ENCODE measurements around the gene SLC22A31. TPM values are rescaled to one million over a fixed set of nuclear protein-coding genes. Genes with fewer than 3 reads are reported as not detected.

The SLC22A31 gene
- total and polyA plus RNA-seq, 9 of the 15 experiments (the other 6 are each of a cell fraction or from before 2014, with no cell fraction given) = 0.29 to 2.2 (median 0.47) TPM; not detected in 3

DNA sequence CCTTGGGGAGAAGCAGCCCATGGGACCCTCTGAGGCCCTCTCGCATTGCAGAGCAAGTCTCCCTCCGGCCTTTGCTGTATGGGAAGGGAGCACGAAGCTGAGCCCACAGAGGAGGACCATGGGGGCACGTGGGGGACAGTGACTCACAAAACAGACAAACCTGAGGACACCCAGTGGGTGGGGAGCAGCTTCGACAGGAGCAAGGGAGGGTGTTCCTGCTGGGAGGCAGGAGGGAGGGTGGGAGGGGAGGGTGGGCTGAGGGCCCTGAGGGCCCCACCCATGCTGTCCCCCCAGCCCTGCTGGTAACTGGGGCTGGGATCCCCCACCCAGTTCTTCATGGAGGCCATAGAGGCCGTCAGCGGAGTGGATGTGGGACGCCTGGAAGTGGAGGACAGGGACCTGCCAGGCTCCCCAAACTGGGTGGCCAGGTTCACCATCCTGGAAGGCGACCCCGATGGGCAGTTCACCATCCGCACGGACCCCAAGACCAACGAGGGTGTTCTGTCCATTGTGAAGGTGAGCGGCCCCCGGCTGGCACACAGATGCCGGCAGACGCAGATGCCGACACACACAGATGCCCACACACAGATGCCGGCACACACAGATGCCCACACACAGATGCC lies 12.5 kb downstream of the SLC22A31 start:
- peak in 1 of 2 experiments; percentile 63 for TF ChIP-seq E2F6 (IDR thresholded peaks at IDR 0.05; ENCODE audit: borderline replicate concordance in 1 of 2, extremely low read depth in 1 of 2, insufficient read depth in 1 of 2, insufficient read length in 1 of 2, low read depth in 1 of 2, low read length in 1 of 2, poor library complexity in 1 of 2, severe bottlenecking in 1 of 2)
- TF ChIP-seq CBX5 (IDR thresholded peaks at IDR 0.05; ENCODE audit: borderline replicate concordance, low read depth) = no peak
- no peak for TF ChIP-seq SIRT6 (IDR thresholded peaks at IDR 0.05; ENCODE audit: low read depth, low read length)
- TF ChIP-seq SAFB (IDR thresholded peaks at IDR 0.05; ENCODE audit: borderline replicate concordance, low read depth, low read length) = peak; percentile 39; the same call in 1 of the 2 replicates
- TF ChIP-seq USF2 (CRISPR knock-in tag; IDR thresholded peaks at IDR 0.05) = peak; percentile 45
- peak; percentile 33; the same call in 1 of the 2 replicates for TF ChIP-seq L3MBTL2 (IDR thresholded peaks at IDR 0.05)
- no peak for TF ChIP-seq ADNP (tag; IDR thresholded peaks at IDR 0.05)
- TF ChIP-seq DDX20 (tag; IDR thresholded peaks at IDR 0.05; ENCODE audit: low read depth) = no peak
- peak; percentile 82 for TF ChIP-seq ZNF263 (CRISPR knock-in tag; IDR thresholded peaks at IDR 0.05; ENCODE audit: borderline replicate concordance)
- TF ChIP-seq ZZZ3 (IDR thresholded peaks at IDR 0.05) = no peak
- TF ChIP-seq USF1 (CRISPR knock-in tag; IDR thresholded peaks at IDR 0.05) = peak; percentile 81
- no peak for TF ChIP-seq KAT8 (IDR thresholded peaks at IDR 0.05; ENCODE audit: low read depth)
- TF ChIP-seq ZBTB7A (IDR thresholded peaks at IDR 0.05; ENCODE audit: borderline replicate concordance, control insufficient read depth, low read depth, low read length) = peak; percentile 52; the same call in 1 of the 2 replicates
- H4K20me1 ChIP-seq (replicated peaks; ENCODE audit: control insufficient read depth, insufficient read depth, low read length) = no peaks in the 10 kb centered on the region; the same call in 1 of the 2 replicates
- H3K4me3 ChIP-seq = no peak overlapping the region
- DNase-seq (ENCODE audit: extremely low read depth in 1 of 4, low spot score in 3 of 4) = peak in 1 of 4 experiments; percentile 32
- ChIA-PET POLR2A (interaction anchor here (0.6 to 0.9 kb wide), 3 partner anchors 10 to 358 kb away, joined by 4 to 6 read pairs (median 5); no protein-coding TSS in a partner anchor), CTCF (ENCODE audit: low intra/inter-chr PET ratio) (no interaction called here)
- H3K9ac ChIP-seq (ENCODE audit: insufficient read depth in 1 of 2, low read depth in 2 of 2, low read length in 2 of 2) = no peak overlapping the region
- no peak overlapping the region for H2AFZ ChIP-seq (ENCODE audit: low read depth, low read length)
- BruUV-seq (replicated peaks) = no TSS peak
- peak overlapping the region; percentile 30; the same call in 1 of the 3 replicates for H3K27ac ChIP-seq (ENCODE audit: extremely low read depth, low read depth, low read length)
- in situ Hi-C loops (cut with MboI) = no loop called here
- ATAC-seq = peak; percentile 17
- H3K27me3 ChIP-seq (ENCODE audit: control insufficient read depth in 2 of 2, insufficient read depth in 2 of 2, low read length in 2 of 2) = peaks cover 0 to 22% of the 10 kb centered on the region in 2 experiments; a peak in 2 of 5 replicates
- intact Hi-C loops (cut with micrococcal nuclease) = no loop called here
- H3K4me2 ChIP-seq (ENCODE audit: insufficient read depth, low read length) = no peak overlapping the region
- no peaks in the 10 kb centered on the region for H3K36me3 ChIP-seq (ENCODE audit: control insufficient read depth, insufficient read depth, low read length)
- no peaks in the 10 kb centered on the region for H3K9me3 ChIP-seq (replicated peaks; ENCODE audit: control insufficient read depth, insufficient read depth, low read depth, low read length)
- H3K79me2 ChIP-seq (ENCODE audit: control insufficient read depth, insufficient read depth, low read length) = no peaks in the 10 kb centered on the region
- no peak for FAIRE-seq
- WGBS (ENCODE audit: insufficient coverage, low coverage, missing lambda C conversion rate) = 41% methylated on average over 17 of the region's 19 CpGs
- peaks cover 3% of the 10 kb centered on the region for H3K9me1 ChIP-seq (ENCODE audit: control insufficient read depth, insufficient read depth, low read length)
- H3K4me1 ChIP-seq (replicated peaks in 1 of 2; ENCODE audit: control insufficient read depth in 2 of 2, insufficient read depth in 2 of 2, low read length in 2 of 2) = peaks cover 0 to 55% of the 10 kb centered on the region in 2 experiments; a peak in 4 of 5 replicates
